ENCODE measurements around the gene BZW2.

- TF ChIP-seq CTCF (conservative IDR thresholded peaks at IDR 0.05) (no peak), ZFX (IDR thresholded peaks at IDR 0.05) (no peak)
Observed at GRCh38 chr7:16728811-16729210, 82.8 kb downstream of the BZW2 start.
